HepG2 (cell line): Measurements from ENCODE around the gene RSPH1.

Source experiments
- MIXL1 ChIP-seq: IDR thresholded peaks from 2 replicates; pipeline ENCODE4 v1.6.1; 2016
- RAD21 ChIP-seq: fragments of 450-650 bp; formaldehyde crosslinking; IDR thresholded peaks from 2 replicates; pipeline ENCODE4 v1.5.0; 2020; ENCODE audit warnings: mild to moderate bottlenecking
- SP140L ChIP-seq: sonication (generic); formaldehyde crosslinking; IDR thresholded peaks from 2 replicates; pipeline ENCODE4 v1.4.0; 2020; ENCODE audit warnings: missing genetic modification reagents, borderline replicate concordance

DNA sequence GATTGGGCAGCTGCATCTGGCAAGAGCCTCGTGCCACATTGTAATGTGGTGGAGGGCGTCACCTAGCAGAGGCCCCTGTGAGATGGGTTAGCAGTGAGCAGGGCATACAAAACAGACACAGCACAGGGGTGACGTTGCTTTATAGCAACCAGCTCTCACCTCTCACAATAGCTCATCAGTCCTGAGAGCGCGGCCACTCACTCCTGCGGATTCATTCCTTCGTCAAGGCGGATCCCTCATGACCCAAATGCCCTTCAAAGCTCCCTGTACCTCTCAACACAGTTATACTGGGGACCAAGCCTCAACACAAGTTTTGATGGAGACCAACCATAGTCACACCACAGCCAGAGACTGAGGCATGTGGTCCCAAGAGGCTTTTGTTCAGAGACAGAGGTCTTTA is 40.6 kb upstream of the RSPH1 start:
- TF ChIP-seq RAD21 (CRISPR knock-in tag) (no peak), MIXL1 (CRISPR knock-in tag) (no peak), SP140L (CRISPR knock-in tag) (no peak)
